ENCODE measurements around the gene ADCK1. TPM values are rescaled to one million over a fixed set of nuclear protein-coding genes. Genes with fewer than 3 reads are reported as not detected.

Gene ADCK1
- polyA plus RNA-seq, 1 experiment: 7.3 TPM

- TF ChIP-seq CTCF (IDR thresholded peaks at IDR 0.05; ENCODE audit: insufficient read depth, low read depth, low read length): no peak
- DNase-seq (ENCODE audit: low read depth): peak; percentile 27
- no peak overlapping the region for H3K4me3 ChIP-seq (ENCODE audit: low read depth, low read length)
- H3K27me3 ChIP-seq (ENCODE audit: control insufficient read depth, insufficient read depth, low read length): no peaks in the 10 kb centered on the region
- POLR2A ChIA-PET: no interaction called here
- no peaks in the 10 kb centered on the region; the same call in 1 of the 2 replicates for H3K36me3 ChIP-seq (ENCODE audit: control insufficient read depth, insufficient read depth, low read length)
- CTCF ChIA-PET: no interaction called here
These were observed 90.1 kb downstream of the ADCK1 start for GRCh38 chr14:77889971-77890442.

GRCh38 chr14:77890873-77891272, 91.0 kb downstream of the ADCK1 start:
- H3K36me3 ChIP-seq (ENCODE audit: control insufficient read depth, insufficient read depth, low read length): no peaks in the 10 kb centered on the region; the same call in 1 of the 2 replicates
- TF ChIP-seq CTCF (IDR thresholded peaks at IDR 0.05; ENCODE audit: insufficient read depth, low read depth, low read length): no peak
- no peak for DNase-seq (ENCODE audit: low read depth)
- CTCF ChIA-PET: interaction anchor here (0.7 kb wide), 1 partner anchor 706 kb away, joined by 3 read pairs; no protein-coding TSS in a partner anchor
- no peak overlapping the region for H3K4me3 ChIP-seq (ENCODE audit: low read depth, low read length)
- no peaks in the 10 kb centered on the region for H3K27me3 ChIP-seq (ENCODE audit: control insufficient read depth, insufficient read depth, low read length)
- POLR2A ChIA-PET: no interaction called here

DNA sequence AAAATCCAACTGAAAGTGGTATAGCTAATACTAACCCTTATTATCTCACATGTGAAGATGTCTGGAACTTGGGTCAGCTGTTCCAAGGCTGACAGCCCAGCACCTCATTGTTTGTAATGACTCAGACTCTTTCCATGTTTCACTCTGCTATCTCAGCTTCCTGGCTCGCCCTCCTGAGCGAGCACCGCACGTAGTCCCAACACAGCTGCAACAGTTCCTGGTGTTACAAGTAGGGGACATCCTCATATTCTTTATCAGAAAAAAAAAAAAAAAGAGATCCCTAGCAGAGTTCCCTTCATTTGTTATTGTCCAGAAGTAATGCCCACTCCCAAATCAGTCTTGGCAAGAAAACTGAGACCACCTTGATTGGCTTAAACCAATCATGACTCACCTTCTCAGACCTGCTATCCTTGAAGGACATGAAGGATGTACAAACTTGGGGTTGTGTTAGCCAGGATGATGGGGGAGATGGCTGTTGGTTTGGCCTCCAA, 92.5 kb downstream of the ADCK1 start:
- no peak for DNase-seq (ENCODE audit: low read depth)
- Histone ChIP-seq H3K36me3 (ENCODE audit: control insufficient read depth, insufficient read depth, low read length) (no peaks in the 10 kb centered on the region), H3K4me3 (ENCODE audit: low read depth, low read length) (no peak overlapping the region), H3K27me3 (ENCODE audit: control insufficient read depth, insufficient read depth, low read length) (no peaks in the 10 kb centered on the region)
- CTCF ChIA-PET: interaction anchor here (2.7 kb wide), 1 partner anchor 31 kb away, joined by 6 read pairs; no protein-coding TSS in a partner anchor
- POLR2A ChIA-PET: no interaction called here
- no peak for TF ChIP-seq CTCF (IDR thresholded peaks at IDR 0.05; ENCODE audit: insufficient read depth, low read depth, low read length)

DNA sequence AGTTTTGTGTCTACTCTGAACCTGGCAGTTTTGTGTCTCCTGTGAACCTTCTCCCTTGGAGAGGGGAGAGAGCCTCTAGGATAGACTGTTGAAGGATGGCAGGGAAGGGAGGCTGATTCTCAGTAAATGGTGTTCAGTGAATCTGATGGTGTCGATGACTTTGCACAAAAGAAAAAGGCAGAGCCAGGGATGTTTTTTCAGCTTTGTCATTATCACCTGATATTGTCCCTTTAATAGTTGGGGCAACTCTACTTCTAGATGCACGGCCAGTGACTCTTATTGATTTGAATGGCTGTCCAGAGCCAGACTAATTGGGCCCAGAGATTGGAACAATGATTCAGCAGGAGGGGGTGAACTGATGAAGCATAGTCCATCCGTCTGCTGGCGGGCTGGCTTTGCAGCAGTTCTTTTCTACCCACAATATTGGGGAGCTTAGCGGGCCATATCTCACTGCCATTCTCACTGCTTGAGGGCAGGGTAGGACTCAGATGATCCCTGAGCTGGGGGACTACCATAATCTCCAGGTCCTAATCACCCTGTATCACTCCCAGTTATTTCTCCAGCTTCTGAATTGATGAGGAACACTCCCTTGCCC, 93.1 kb downstream of the ADCK1 start:
- no peak for DNase-seq (ENCODE audit: low read depth)
- Histone ChIP-seq H3K27me3 (ENCODE audit: control insufficient read depth, insufficient read depth, low read length) (no peaks in the 10 kb centered on the region), H3K4me3 (ENCODE audit: low read depth, low read length) (no peak overlapping the region), H3K36me3 (ENCODE audit: control insufficient read depth, insufficient read depth, low read length) (no peaks in the 10 kb centered on the region)
- TF ChIP-seq CTCF (IDR thresholded peaks at IDR 0.05; ENCODE audit: insufficient read depth, low read depth, low read length): no peak
- ChIA-PET POLR2A (no interaction called here), CTCF (interaction anchor here (2.7 kb wide), 1 partner anchor 31 kb away, joined by 6 read pairs; no protein-coding TSS in a partner anchor)

GRCh38 chr14:77897374-77897773, 97.5 kb downstream of the ADCK1 start:
- CTCF ChIA-PET: no interaction called here
- DNase-seq (ENCODE audit: low read depth): no peak
- POLR2A ChIA-PET: no interaction called here

More at GRCh38 chr14:77897374-77897773, 97.5 kb downstream of the ADCK1 start:
- Histone ChIP-seq H3K27me3 (ENCODE audit: control insufficient read depth, insufficient read depth, low read length) (no peaks in the 10 kb centered on the region), H3K36me3 (ENCODE audit: control insufficient read depth, insufficient read depth, low read length) (no peaks in the 10 kb centered on the region), H3K4me3 (ENCODE audit: low read depth, low read length) (no peak overlapping the region)
- no peak for TF ChIP-seq CTCF (IDR thresholded peaks at IDR 0.05; ENCODE audit: insufficient read depth, low read depth, low read length)

Data from BJ (cell line).